Activated naive CD8-positive, alpha-beta T cell treated with anti-CD3 and anti-CD28 coated beads for 36 hours (primary cell): ENCODE results near the gene ERCC2. TPM values are rescaled to one million over a fixed set of nuclear protein-coding genes. Genes with fewer than 3 reads are reported as not detected.
A peak's percentile ranks its signal among the peaks of the same experiment; 100 is the strongest.
"Not testable (repeated sequence)": the region's sequence is repeated elsewhere in the genome, so short reads cannot be mapped to it uniquely, and the experiment has no call there.

ENCODE experiments used
- DNase-seq: peaks from one replicate; pipeline ENCODE4 v3.0.0; 2021
- H3K27ac Mint-ChIP-seq: one replicate; pipeline ENCODE4 v1.8.0; 2022; ENCODE audit warnings: mild to moderate bottlenecking, moderate library complexity, mixed read lengths
- H3K27me3 Mint-ChIP-seq: one replicate; pipeline ENCODE4 v1.8.0; 2022; ENCODE audit warnings: mild to moderate bottlenecking, mixed read lengths
- H3K36me3 Mint-ChIP-seq: one replicate; pipeline ENCODE4 v1.8.0; 2021; ENCODE audit warnings: mild to moderate bottlenecking, mixed read lengths
- H3K4me1 Mint-ChIP-seq: one replicate; pipeline ENCODE4 v1.8.0; 2021; ENCODE audit warnings: mixed read lengths
- H3K4me3 Mint-ChIP-seq: one replicate; pipeline ENCODE4 v1.8.0; 2022; ENCODE audit warnings: mild to moderate bottlenecking, moderate library complexity, mixed read lengths
- H3K9me3 Mint-ChIP-seq: one replicate; pipeline ENCODE4 v1.8.0; 2022; ENCODE audit warnings: mixed read lengths
- total RNA-seq, 2 experiments: library from RNA; stranded (reverse); gene quantifications; one replicate each; pipeline ENCODE4 v1.2.3, GENCODE V29; 2021

ERCC2 gene
- total RNA-seq, 2 experiments from 2014 or later, result 25.5 to 29.1 TPM

- Mint-ChIP-seq H3K27me3 (peaks cover 43% of the 10 kb centered on the region), H3K36me3 (no peaks in the 10 kb centered on the region), H3K4me1 (peaks cover 2% of the 10 kb centered on the region), H3K4me3 (no peak overlapping the region), H3K9me3 (no peaks in the 10 kb centered on the region), H3K27ac (no peak overlapping the region)
- DNase-seq, result peak; percentile 13
Measured at GRCh38 chr19:45340899-45341453, 29.4 kb downstream of the ERCC2 start.

GRCh38 chr19:45340232-45340898, 30.0 kb downstream of the ERCC2 start, which contains the start of gene KLC3:
KLC3 (plus strand) TSS chr19:45340750; CDS start chr19:45345542, 4,792 bp downstream.
- Mint-ChIP-seq H3K9me3 (no peaks in the 10 kb centered on the region), H3K27ac (no peak within 1 kb of the TSS), H3K36me3 (no peaks in the 10 kb centered on the region), H3K27me3 (peaks cover 38% of the 10 kb centered on the region), H3K4me3 (peak within 1 kb of the TSS; percentile 49), H3K4me1 (peaks cover 2% of the 10 kb centered on the region)
- peak; percentile 53 for DNase-seq

GRCh38 chr19:45339629-45340028, 30.7 kb downstream of the ERCC2 start:
- no peak overlapping the region for H3K27ac Mint-ChIP-seq

GRCh38 chr19:45336696-45337251, 33.6 kb downstream of the ERCC2 start:
- Mint-ChIP-seq H3K36me3 (no peaks in the 10 kb centered on the region), H3K9me3 (no peaks in the 10 kb centered on the region), H3K4me1 (peaks cover 2% of the 10 kb centered on the region), H3K27ac (no peak overlapping the region), H3K27me3 (peaks cover 29% of the 10 kb centered on the region), H3K4me3 (no peak overlapping the region)
- no peak for DNase-seq

More at GRCh38 chr19:45339629-45340028, 30.7 kb downstream of the ERCC2 start:
- DNase-seq, result no peak
- no peak overlapping the region for H3K4me3 Mint-ChIP-seq
- no peaks in the 10 kb centered on the region for H3K9me3 Mint-ChIP-seq
- H3K27me3 Mint-ChIP-seq, result peaks cover 34% of the 10 kb centered on the region
- no peaks in the 10 kb centered on the region for H3K36me3 Mint-ChIP-seq
- peaks cover 2% of the 10 kb centered on the region for H3K4me1 Mint-ChIP-seq

- not testable (repeated sequence) for H3K36me3 Mint-ChIP-seq, H3K27ac Mint-ChIP-seq, DNase-seq, H3K4me3 Mint-ChIP-seq, H3K9me3 Mint-ChIP-seq, H3K4me1 Mint-ChIP-seq
- peaks cover 28% of the 10 kb centered on the region for H3K27me3 Mint-ChIP-seq
Measured at GRCh38 chr19:45334881-45335280, 35.5 kb downstream of the ERCC2 start.

GRCh38 chr19:45333609-45334303, 36.6 kb downstream of the ERCC2 start:
- no peak for DNase-seq
- H3K27me3 Mint-ChIP-seq, result peaks cover 25% of the 10 kb centered on the region
- H3K27ac Mint-ChIP-seq, result no peak overlapping the region
- H3K36me3 Mint-ChIP-seq, result no peaks in the 10 kb centered on the region
- H3K4me1 Mint-ChIP-seq, result no peaks in the 10 kb centered on the region
- no peaks in the 10 kb centered on the region for H3K9me3 Mint-ChIP-seq
- no peak overlapping the region for H3K4me3 Mint-ChIP-seq

GRCh38 chr19:45331411-45331810, 39.0 kb downstream of the ERCC2 start:
- Mint-ChIP-seq H3K4me3 (no peak overlapping the region), H3K27ac (no peak overlapping the region), H3K9me3 (no peaks in the 10 kb centered on the region), H3K36me3 (no peaks in the 10 kb centered on the region), H3K27me3 (peaks cover 20% of the 10 kb centered on the region), H3K4me1 (peaks cover under 1% of the 10 kb centered on the region)
- DNase-seq, result no peak

- no peaks in the 10 kb centered on the region for H3K36me3 Mint-ChIP-seq
- H3K9me3 Mint-ChIP-seq, result no peaks in the 10 kb centered on the region
- peaks cover 3% of the 10 kb centered on the region for H3K4me1 Mint-ChIP-seq
- H3K27me3 Mint-ChIP-seq, result peaks cover 47% of the 10 kb centered on the region
- no peak for DNase-seq
- no peak overlapping the region for H3K27ac Mint-ChIP-seq
- H3K4me3 Mint-ChIP-seq, result no peak overlapping the region
Measured at GRCh38 chr19:45327404-45328143, 42.8 kb downstream of the ERCC2 start.

GRCh38 chr19:45324349-45324907, 45.9 kb downstream of the ERCC2 start:
- no peak for DNase-seq
- H3K4me1 Mint-ChIP-seq, result peaks cover 3% of the 10 kb centered on the region
- H3K9me3 Mint-ChIP-seq, result no peaks in the 10 kb centered on the region
- peaks cover 54% of the 10 kb centered on the region for H3K27me3 Mint-ChIP-seq
- no peak overlapping the region for H3K4me3 Mint-ChIP-seq
- H3K36me3 Mint-ChIP-seq, result no peaks in the 10 kb centered on the region
- no peak overlapping the region for H3K27ac Mint-ChIP-seq

GRCh38 chr19:45323671-45324081, 46.7 kb downstream of the ERCC2 start:
- Mint-ChIP-seq H3K27ac (no peak overlapping the region), H3K4me3 (no peak overlapping the region), H3K9me3 (no peaks in the 10 kb centered on the region), H3K4me1 (peaks cover 3% of the 10 kb centered on the region), H3K27me3 (peaks cover 48% of the 10 kb centered on the region), H3K36me3 (no peaks in the 10 kb centered on the region)
- DNase-seq, result no peak

GRCh38 chr19:45322744-45323281, 47.6 kb downstream of the ERCC2 start, which contains the start of gene CKM:
CKM (minus strand) TSS chr19:45322875; CDS start chr19:45319713, 3,162 bp downstream.
- Mint-ChIP-seq H3K4me1 (peaks cover 3% of the 10 kb centered on the region), H3K27ac (no peak within 1 kb of the TSS), H3K36me3 (no peaks in the 10 kb centered on the region), H3K9me3 (no peaks in the 10 kb centered on the region), H3K4me3 (no peak within 1 kb of the TSS), H3K27me3 (peaks cover 46% of the 10 kb centered on the region)
- no peak for DNase-seq

GRCh38 chr19:45322311-45322710, 48.1 kb downstream of the ERCC2 start:
- Mint-ChIP-seq H3K27me3 (peaks cover 51% of the 10 kb centered on the region), H3K4me3 (no peak overlapping the region), H3K9me3 (no peaks in the 10 kb centered on the region), H3K36me3 (no peaks in the 10 kb centered on the region), H3K27ac (no peak overlapping the region), H3K4me1 (peaks cover 3% of the 10 kb centered on the region)
- DNase-seq, result no peak

GRCh38 chr19:45321848-45322247, 48.5 kb downstream of the ERCC2 start:
- peaks cover 3% of the 10 kb centered on the region for H3K4me1 Mint-ChIP-seq
- H3K4me3 Mint-ChIP-seq, result no peak overlapping the region
- H3K36me3 Mint-ChIP-seq, result no peaks in the 10 kb centered on the region
- no peak overlapping the region for H3K27ac Mint-ChIP-seq
- H3K27me3 Mint-ChIP-seq, result peaks cover 53% of the 10 kb centered on the region
- H3K9me3 Mint-ChIP-seq, result no peaks in the 10 kb centered on the region
- no peak for DNase-seq
